ENCODE results near the gene DPF3.

Gene DPF3

DNA sequence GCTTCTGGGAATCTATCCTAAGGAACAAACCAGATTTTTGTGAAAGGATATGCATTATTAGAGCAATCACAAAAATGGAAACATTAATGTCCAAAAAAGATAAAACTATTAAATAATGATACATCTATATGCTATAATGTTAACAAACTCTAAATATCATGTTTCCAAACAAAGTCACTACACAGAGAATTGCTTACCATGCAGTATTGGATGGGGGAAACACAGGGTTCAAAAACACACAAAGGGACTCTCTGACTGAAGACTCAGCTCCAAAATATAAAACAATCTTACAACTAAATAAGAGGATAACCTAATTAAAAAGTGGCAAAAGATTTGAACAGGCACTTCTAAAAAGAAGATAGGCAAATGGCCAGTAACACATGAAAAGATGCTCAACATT is 304.2 kb downstream of the DPF3 start:
- no peak for DNase-seq

DNA sequence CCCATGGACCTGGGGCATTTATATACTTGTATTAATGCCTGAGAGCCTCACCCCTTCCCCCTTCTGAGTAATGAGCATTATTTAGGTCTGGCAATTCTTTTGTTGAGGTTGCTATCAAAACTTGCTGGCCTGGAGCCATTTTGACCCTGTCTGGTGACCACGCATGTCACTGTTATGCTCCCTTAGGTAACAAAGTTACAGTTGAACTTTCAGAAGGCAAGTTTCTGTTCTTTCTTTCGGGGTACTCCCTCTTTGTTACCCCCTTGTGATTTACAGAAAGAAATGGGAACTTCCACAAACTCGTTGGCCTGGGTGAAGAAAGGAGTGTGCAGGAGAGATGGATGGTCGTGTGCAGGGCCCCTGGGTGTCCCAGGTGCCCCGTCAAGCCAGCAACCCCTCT is 305.4 kb downstream of the DPF3 start:
- no peak for DNase-seq

DNA sequence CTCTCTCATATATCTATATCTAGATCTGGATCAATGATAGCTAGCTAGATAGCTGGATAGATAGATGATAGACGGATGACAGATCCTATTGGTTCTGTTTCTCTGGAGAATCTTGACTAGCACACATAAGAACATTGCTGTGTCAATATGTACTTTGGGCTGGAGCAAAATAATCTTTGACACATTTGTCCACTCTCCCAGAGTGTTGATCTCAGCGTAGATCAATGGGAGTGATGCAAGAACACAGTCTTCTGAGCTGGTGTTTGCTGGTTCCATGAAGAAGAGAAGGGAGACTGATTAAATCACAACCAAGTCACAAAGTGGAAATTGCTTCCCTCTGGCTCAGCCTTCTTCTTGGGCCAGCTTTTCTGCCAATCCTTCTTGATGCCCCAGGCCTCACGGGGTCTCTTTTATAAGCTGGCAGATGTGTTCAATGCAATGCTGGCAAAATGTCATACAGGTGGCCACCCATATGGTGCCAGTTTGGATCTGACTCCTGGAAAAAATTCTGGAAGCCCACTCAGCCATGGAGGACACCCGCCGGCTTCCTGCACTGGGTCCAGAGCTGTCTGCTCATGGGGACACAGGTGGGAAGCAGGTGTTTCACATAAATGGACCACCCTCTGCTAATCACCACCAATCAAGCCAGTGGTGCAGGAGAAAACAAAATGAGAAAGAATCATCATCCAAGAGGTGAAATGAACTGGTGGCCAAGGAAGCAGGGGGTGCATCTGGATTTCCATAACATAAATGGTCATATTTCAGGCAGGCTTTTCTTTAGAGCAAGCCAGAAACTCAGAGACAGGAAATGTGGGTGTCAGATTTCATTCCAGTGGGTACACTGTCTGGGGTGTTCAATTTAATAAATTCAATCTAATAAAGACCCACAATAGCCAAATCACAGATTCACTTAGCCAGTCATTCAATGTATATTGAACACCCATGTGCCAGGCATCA is 310.3 kb downstream of the DPF3 start:
- no peak for DNase-seq

DNA sequence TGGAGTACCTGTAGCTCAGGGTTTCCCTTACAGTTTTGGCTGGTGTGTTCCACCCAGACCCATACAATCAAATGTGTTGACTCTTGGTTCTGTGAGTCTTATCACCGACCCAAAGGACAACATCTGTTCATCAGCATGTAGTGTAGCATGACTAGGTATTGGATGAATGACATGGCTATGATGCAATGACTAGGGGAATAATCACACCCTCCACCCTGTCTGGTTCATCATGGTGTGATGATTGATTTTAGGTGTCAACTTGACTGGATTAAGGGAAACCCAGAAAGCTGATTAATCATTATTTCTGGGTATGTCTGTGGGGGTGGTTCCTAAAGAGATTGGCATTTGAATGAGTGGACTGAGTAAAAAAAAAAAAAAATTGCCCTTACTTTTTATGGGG is 311.3 kb downstream of the DPF3 start:
- DNase-seq: no peak

DNA sequence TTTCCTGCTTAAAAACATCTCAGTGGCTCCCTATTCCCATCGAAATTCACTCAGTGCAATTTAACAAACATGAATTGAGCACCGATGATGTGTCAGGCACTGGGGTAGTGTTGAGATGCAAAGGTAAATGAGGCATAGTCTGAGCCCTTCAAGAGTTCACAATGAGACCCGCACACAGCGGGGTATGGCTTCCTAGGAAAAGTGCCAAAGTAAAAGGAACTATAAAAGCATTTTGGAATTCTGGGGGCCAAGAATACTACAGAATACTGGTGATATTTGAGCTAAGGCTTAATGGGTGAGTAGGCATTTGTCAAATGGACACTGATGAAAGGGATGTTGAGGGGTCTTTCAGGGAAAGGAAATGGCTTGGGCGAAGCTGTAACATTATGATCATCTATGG is 315.4 kb downstream of the DPF3 start:
- no peak for DNase-seq

DNA sequence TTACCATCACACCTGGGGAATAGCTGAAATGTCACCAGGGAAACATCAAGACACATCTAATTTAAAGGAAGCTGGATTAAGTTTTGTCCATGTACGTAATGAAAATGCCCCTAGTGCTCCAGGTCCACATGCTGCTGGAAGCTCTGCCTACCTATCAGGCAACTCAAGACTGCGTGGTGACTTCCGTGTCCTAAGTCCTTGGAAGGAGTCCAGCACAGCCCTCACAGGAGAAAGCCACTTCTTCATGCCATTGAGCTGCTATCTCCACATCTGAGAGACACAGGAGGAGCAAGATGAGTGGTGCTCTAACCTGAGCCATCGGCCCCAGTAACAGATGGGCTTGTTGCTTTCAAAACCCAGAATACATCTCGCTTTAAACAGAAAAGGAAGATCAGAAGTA is 316.4 kb downstream of the DPF3 start:
- no peak for DNase-seq

DNA sequence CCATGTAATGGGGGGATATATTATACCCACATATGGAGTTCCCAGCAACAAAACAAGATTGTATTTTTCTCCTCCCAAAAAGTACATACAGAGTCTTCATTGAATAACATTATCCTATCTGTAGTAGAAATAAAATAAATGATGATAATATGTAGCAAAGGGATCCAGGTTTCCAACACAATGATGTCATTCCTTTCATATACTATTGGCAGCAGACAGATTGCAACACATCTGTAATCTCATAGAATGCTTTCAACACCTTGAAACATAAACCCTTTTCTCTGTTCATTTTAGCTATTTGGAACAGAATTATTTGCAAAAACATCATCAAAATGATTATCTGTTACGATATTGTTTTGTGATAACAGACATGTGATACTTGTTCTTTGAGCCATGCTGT is 317.6 kb downstream of the DPF3 start:
- no peak for DNase-seq

DNA sequence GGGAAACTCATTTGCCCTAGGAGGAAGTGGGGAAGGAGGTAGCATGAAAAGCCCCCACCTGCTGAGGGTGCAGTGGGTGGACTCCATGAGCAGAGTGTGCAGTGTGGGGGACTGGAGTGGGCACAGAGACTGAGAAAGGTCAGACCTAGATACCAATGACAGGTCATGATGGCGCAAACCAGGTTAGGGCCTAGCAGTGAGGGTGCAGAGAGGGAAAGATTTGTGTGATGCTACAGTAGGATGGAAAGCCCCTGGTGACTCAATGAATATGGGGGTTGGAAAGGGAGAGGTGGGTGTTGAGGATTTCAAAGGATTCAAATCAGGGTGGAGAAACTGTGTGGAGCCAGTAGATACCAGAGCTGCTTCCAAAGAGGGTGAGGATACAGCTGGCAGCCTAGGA is 319.2 kb downstream of the DPF3 start:
- DNase-seq: no peak

DNA sequence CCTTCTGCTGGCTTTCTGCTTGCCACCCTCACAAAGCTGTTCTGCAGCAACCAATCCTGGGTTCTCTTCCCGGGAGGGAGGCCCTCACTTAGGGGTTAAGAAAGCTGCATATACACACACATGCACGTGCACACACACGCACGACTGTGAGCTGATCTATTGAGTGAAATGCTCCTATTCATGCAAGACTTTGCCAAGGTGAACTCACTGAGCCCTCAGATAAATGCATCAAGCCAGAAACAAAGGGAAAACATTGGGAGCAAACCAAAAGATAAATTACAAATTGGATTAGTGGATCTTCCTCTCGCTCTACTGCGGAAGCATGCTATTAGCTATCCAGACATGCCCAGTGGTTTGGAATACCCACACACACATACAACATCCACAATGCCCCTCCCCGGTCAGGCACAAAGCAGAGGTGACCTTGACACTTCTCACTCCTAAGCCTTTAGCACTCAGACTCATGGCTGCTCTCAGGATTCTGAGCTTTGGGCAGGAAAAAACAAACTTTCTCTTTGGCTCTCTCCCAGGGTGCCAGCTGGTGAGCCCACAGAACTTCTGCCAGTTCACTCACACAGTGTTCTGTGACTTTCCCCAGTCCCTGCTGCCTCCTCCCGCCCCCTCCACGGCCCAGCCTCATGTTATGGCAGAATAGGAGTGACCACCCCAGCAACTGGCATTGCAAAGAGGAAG is 320.0 kb downstream of the DPF3 start:
- DNase-seq: no peak

All from GOT3 (cell line).